SK-N-DZ (cell line): ENCODE measurements around the gene TEAD1.
A peak's percentile ranks its signal among the peaks of the same experiment; 100 is the strongest.

Experiments used
- DNase-seq: peaks from one replicate; pipeline ENCODE4 v3.0.0-alpha.2; 2015; ENCODE audit warnings: low spot score

TEAD1 gene

DNA sequence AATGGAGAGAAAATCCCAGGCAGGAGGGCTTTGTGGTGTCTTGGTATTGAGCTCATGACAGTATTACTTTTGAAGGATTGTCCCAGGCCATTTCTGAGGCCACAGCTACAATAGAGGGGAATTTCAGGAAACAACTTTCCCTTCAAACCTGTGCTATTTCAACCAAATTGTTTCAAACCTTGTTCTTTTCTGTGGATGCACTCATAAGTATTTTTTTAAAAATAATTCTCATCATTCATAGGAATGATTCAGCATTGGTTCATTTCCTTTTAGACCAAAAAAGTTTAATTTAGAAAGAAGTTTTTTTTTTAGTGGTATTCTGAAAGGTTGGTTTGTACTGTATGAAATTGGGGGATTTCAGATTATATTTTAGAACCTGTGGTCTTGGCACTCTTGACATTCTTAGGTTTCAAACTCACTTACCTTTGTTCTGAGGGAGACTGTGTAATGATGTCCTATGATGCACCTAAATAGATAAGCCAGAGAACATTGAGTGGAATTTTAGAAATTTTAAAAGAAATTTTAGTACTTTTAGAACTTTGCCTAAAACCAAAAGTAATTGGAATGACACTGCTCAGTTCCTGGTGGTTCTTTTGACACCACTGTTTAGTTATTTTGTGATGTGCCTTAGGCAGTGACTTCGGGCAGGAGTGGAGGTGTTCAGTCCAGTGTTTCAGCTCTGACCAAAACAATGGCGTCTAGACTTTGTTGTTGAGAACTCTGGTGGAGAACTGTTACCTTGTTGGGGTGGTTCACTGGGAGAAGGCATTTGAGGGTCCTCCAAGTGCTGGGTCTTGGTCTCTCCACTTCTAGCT, 12.2 kb downstream of the TEAD1 start:
- DNase-seq = no peak

DNA sequence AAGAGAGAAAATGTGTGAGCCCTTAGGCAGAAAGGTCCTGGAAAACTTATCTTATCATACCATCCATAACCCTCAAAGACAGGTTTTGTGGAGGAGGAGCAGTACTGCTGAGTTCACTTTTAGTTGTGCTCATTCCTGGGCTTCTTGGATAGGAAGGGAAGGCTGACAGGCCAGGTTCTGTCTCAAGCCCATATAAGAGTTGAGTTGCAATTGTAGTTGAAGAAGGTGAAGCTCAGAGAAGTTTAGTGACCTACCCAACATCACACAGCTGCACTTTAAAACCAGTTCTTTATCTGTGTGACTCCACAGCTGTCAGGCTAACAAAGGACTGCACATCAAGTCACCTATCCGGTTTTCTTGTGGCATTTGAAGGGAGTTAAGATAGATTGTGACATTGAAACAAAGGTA, 13.0 kb downstream of the TEAD1 start:
- DNase-seq = no peak

DNA sequence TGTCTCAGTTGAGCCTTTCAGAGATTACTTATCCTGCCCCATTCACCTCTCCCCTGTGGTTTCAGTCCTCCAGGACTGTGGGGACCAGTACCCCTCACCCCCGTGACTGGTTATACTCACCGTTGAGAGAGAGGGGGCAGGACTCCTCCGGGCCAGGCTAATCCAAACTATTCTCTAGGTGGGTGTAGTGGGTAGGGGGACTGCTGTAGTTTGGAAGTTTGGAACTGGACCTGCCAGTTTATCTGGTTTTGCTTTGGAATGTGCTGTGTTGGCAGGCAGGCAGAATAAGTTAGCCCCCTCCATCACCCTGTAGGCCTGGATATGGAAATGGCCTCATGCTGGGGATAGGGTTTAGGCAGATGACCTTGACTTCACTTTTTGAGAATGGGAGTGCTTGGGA, 13.5 kb downstream of the TEAD1 start:
- no peak for DNase-seq

DNA sequence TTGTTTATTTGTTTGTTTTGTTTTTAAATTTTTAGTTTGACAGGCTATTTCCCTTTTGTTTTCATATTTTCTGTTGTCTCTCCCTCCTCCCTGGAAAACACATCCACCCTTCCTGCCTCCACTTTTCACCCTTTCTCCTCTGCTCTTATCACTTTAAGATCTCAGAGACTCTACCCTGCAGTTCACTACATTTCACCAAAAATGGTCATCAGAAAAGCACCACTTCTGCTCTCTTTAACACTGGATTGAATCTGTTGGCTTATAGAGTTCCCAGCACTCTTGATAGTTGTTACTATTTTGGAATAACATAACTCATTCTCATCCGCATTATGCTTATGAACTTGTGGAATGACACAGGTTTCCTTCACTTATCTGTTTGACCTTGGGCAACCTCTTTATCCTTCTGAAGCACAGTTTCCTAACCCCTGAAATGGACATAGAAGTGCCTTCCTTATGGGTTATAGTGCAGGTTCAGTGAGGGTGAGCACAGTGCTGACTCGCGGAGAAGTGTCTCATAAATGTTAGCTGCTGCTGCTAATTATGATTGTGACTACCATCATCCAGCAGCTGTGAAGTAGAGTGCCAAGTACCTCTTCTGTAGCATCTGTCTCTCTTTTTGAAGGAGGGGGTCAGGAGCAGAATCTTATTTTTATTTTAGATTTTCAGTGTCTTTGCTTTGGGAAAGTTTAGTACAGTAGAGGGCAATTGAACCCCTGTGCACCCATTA, 15.0 kb downstream of the TEAD1 start:
- DNase-seq = no peak

DNA sequence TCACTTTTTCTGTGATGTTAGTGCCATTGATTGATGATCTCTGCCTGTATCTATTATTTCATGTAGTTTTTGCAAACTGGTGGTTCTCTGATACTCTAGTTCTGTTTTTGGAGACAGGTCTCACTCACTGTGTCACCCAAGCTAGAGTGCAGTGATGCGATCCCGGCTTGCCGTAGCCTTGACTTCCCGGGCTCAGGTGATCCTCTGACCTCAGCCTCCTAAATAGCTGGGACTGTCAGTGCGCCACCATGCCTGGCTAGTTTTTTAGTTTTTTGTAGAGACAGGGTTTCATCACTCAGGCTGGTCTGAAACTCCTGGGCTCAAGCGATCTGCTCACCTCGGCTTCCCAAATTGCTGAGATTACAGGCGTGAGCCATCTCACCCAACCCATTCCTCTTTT, 16.4 kb downstream of the TEAD1 start:
- no peak for DNase-seq

DNA sequence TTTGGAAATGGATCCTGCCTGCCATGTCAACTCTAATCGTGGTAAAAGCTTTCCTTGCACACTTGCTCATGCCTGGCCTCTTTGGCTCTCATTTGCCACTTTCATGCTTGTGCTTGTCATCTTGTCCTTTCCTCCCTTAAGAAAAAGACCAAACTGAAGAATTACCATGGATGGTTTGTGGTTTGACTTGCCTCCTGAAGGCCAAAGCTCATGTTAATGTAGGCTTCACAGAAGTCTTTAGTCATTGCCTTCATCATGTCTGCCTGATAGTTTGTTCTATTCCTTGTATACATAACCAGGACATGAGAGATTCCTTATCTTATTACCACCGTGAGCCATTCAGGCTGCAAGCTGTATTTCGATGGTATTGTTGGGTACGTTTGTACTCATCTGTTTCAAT, 17.3 kb downstream of the TEAD1 start:
- DNase-seq = peak; percentile 56

DNA sequence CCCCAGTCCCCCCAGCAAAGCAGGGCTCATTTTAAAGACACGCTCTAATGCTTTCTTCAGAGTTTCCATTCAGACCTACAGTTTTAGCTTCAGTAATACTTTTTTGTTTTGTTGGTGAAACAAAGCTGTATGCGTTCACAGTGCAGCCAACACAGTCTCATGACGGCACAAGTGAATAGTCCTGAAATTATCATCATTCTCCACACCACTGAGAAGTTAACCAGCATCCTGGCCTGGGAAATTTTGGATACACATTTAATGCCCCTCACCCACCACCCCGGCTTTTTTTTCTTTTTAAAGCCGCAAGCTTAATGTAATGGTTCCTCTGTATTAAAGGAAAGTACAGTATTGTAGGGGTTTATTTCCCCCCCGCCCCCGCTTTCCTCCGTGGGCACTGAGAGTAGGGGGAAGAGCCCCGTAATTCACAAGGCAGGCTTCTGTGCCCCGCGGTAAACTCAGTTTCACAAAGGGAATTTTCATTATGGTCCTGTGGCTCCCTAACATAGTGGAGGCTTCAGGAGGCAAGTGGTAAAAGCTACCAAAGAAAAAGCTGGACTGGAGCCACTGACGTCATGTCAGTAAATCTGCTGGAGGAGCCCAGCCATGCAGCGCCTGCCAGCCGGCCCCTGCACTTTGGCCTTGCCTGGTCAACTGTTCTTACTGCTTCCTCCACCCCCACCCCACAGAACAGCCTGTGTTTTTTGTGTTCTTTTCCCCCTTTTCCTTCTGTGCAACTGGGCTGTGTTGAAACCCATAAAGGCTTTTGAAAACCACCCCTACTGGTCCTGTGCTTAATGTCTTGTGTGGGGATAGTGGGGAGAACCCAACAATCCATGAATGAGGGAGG, 18.2 kb downstream of the TEAD1 start:
- peak; percentile 55 for DNase-seq

DNA sequence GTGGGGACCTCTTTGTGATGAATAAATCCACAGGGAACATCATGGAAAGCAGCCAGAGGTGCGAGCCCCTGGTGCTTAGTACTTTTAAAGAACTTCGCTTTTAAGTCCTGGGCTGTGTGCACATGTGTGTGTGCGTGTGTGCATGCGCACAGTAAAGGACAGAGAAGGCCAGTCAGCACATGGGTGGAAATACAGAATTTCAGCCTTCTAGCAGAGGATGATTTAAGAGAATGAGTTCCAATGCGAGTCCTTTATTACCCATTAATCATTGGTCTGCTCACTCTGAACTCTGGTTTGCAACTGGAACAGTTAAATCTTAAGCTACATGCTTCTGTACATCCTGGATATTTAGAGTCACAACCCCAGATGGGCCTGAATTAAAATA, 18.9 kb downstream of the TEAD1 start:
- no peak for DNase-seq

DNA sequence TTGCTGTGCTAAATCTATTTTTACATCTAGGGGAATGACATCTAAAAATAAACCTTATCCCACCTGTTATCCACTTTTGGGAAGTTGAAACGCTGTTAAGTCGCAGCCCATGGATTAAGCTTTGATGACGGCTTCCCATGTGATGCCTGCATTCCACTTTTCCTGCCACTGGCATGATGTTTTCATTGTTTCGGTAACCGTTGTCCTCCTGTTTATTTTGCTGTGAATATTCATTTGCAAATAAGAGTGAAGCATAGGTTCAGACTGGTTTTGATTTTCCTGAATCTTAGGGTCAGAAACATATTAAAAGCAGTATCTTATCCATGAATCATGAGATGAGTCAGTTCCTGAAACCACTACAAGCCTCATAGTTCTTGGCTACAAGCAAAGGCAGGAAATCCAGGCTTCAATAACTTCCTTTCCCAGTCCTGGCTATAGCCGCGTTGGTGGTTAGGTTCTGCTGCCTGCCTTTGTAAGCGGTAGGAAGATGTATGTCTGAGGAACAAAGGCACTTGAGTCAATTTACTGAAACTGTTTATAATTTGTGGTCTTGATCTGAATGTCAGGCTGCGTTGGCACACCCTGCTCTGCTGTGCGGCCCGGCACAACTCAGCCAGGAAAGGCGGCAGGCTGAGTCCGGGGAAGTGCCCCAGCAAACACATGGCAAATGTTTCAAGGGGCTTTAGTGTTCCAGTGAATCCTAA, 19.4 kb downstream of the TEAD1 start:
- DNase-seq = no peak

DNA sequence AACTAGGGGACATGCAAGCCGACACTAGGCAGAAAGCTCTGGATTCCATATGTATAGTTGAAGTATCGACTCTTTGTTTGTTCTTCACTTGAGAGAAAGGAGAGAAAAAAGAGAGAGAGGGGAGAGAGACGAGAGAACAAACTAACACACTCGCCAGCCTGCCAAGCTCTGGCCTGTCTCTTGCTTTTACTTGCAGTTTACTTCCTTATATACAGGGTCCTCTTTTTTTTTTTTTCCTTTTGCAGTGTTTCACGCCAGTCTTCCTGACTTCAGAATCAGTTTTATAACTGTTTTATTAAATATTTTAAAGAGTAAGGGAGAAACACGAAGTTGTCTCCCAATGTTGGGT, 19.9 kb downstream of the TEAD1 start:
- no peak for DNase-seq

DNA sequence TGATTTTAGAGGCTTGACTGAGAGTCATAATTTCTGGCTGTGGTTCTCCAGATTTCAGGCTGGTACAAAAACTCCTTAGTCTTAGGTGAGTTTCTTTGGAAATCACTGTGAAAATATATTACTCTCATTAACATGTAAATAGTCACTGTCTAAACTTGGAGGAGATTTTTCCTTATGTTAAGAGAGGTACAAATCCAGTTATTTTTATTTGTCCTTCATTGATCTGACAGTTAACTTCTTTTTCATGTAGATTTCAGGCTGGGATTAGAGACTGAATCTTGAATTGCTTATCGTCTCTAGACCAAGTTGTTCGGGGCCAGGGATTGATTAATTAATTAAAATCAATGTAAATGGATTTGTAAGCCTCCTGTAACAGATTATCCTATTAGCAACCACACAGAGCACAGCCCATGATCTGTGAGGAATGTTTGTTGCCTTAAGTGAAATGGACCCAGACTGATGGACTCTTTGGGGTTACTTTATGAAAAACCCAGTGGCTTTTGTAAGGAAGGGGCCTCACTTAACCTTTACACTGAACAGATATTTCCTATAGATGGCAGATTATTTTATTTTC, 21.1 kb downstream of the TEAD1 start:
- no peak for DNase-seq

DNA sequence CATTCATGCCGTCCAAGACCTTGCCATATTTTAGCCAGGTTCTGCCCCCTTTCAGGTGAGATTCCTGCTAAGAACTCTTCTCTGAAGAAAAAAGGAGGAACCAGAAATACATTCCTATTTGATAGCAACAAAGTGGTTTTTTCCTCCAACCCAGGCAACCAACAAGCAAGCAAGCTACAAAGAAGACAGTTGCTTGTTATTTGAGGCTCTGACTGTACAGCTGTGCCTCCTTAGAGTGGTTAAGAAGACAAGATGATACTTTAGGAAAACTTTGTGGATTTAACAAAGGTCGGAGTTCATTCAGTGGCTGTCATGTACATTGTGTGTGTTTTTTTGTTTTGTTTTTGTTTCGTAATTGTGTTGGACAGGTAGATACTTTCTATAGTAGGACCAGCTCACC, 21.7 kb downstream of the TEAD1 start:
- no peak for DNase-seq

DNA sequence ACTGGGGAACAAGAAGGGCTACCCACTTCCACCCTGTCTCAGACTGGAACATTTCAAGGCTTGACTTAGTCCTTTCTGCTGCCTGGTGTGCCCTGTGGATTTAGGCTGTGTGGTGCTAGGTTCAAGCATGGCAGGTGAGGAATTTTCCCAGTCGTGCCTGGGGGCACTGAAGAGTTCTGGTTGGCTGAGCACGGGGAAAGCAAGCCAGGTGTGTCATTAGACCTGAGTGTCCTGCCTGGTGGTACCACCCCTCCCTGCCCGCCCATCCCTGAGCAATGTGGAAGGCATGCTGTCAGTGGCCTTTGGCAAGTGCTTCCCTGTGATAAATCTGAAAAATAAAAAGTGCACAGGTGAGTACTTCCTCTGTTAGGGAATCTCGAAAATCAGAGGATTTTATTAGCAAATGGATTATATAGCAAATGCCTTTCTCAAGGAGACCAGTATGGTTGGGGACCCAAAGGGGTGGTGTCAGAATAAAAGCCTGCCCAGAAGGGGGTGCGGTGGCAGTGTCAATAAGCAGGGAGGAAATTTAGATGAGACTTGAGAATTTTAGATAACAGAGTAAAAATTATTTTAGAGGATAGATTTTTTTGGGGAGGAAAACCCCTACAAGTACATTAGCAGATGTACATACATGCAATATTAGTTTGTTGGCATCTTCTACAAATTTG, 22.8 kb downstream of the TEAD1 start:
- no peak for DNase-seq

DNA sequence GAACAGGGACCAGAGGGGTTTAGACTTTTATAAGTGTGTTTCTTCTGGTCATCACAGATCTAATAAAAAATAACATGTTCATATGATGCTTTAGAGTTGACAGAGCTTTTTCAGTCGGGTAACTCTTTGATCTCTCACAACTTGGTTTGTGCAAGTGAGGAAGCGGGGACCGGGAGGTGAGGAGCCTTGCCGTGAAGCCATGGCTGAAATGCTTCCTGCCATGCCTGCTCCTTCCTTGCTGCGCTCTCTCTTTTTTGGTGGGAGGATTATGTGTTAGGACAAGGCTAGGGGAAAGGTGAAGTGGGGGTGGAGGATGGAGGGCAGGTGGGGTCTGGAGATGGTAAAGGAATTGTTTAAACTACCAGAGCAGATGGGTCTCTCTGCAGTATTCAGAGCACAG, 23.8 kb downstream of the TEAD1 start:
- DNase-seq = no peak

DNA sequence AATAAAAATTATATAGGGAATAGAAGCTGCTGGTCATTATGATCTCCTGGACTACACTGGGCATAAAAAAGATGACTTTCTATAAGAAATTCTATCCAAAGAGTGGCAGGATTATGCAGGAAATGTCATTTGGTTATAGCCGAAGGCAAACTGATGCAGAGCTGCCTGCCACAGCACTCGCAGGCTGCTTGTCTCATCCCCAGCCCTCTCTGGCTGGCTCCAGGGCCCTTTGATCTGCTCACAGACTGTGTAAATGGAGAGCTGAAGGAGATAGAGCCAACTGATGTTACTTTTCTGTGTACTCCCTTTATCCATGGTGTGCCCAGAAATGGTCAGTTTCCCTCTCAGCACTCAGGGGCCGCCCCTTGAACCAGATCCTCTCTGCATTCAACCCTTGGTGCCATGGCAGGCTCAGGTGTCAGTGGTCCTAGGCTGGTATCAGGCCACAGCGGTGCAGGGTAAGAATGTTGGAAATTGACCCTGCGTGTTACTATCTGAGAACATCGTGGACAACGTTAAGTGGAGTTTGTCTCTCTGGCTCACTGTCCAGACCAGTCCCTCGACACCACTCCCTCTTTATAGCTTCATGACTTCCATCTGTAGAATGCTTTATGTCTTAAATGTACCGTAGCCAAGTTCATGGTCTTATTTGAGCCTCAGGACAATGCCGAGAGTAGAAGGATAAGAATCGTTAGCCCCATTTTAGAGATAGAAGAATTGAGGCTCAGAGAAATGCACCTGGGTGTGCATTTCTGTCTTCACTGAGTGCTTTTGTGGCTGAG, 27.8 kb downstream of the TEAD1 start:
- no peak for DNase-seq

DNA sequence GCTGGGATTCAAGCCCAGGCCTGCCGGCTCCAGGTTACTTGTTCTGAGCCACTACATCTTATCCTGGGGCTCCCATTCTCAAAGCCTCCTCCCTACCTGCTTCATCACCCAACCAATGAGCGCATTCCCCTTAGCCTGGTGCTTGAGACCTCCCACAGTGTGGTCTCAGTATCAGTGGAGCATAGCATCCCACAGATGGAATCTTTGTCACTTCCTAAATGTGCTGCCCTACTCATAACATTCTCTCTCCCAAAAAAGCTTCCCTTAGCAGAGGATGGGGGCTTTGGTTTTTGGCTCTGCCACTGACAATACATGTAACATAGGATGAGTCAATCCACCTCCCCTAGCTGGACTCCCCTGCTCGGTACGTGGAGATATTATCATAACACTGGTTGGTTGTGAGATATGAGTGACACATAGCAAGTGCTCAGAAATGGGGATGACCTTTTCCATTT, 28.8 kb downstream of the TEAD1 start:
- DNase-seq = no peak

DNA sequence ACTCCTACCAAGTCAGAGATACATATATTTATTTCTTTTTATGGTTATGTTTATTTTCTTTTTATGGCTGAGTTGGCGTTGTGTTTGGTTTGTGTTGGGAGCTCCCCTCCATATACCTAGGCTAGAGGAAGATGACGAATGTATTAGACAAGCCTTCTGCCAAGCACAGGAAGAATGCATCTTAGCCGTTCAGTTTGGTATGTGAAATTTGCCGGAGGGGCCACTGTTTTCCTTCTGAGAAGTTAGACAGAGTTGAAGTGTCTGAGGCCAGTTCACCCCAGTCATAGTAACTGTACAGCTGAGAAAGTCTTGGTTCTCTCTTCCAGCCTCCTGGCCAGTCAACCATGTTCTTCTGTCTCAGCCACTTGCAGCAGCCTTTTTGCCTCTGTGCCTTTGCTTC, 29.8 kb downstream of the TEAD1 start:
- no peak for DNase-seq

DNA sequence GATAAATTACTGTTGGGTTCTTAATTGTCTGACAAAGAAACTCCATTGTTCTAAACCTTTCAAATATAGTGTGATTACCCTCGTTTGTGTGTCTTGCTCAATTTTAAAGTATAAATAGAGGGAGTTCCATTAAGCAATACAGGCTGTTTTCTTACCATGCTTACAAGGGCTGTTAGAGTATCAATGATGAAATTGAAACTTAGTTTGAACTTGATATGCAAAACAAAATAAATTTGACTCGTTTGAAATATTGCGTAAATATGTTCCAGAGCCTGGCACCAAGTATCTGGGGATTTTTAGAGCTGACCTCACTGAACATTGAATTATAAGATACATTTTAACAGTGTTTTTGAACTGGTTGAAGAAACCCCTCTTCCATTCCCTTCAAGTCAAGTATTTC, 31.7 kb downstream of the TEAD1 start:
- no peak for DNase-seq

DNA sequence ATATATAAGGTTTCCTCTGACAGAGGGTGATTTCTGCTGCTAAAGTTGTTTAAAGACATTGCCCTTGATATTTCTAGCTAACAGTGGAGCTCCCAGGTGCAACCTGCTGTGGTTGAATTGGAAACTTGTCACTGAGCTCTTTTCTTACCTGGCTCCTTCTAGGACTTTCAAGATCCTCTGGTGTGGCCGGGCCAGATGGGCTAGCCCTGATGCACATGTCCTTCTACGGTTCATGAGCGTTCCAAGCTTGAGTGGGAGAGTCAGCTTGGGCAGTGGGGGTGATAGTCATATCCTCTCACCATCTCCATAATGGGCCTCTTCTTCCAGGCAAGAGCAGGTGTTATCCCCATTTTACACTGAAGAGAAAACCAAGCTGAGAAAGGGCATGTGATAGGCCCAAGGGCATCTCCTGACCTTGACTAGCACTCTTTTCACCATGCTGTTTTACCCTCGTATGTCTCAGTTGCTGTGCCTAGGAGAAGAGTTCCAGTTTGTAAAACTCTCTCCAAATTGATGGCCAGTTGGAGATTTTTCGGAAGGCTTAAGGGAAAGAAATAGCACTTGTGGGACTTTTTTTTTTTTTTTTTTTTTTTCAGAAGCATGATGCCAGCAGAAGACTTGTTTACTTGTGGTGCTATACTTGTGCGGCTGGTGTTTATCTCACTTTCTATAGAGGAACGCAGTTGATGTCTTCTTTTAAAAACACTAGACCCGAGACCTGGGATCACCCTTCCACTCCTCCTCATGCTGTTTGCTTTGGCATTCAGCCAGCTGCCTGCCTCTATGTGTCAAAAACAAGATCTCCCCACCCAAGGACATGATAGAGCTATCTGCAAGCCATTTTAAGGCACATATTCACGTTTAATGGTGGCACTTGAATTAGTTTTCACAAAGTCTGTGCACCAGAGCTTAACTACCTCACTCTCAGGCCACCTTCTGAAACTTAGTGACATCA, 32.6 kb downstream of the TEAD1 start:
- DNase-seq = no peak
